HepG2 (cell line): Measurements from ENCODE around the gene LYSMD2. TPM values are rescaled to one million over a fixed set of nuclear protein-coding genes. Genes with fewer than 3 reads are reported as not detected.

Experiments
- ATAC-seq: fragments of 200-7000 bp; cut with Tn5 transposase; 3 replicates; pipeline ENCODE4 v1.9.1; 2020; ENCODE audit warnings: mild to moderate bottlenecking, moderate library complexity
- BruUV-seq: library from RNA; stranded (reverse); fragments of 400-500 nt; replicated peaks from 2 replicates; lab custom pipeline; 2021; lab: Mats Ljungman, UMichigan
- CTCF ChIA-PET: fragments of 300-600 bp; formaldehyde crosslinking; extraction: SDS; loops from one replicate; lab custom pipeline; 2021; ENCODE audit warnings: low total read pairs, inconsistent platforms, low intra/inter-chr PET ratio; lab: Yijun Ruan, JAX
- POLR2A ChIA-PET: fragments of 350-600 bp; sonication (Branson Sonifier 250); formaldehyde crosslinking; loops from one replicate; lab custom pipeline; 2020; ENCODE audit warnings: antibody characterized with exemption, inconsistent platforms; lab: Yijun Ruan, JAX
- DNase-seq: peaks from one replicate; pipeline ENCODE4 v3.0.0-alpha.2; 2015; ENCODE audit warnings: low spot score
- FAIRE-seq: peaks from 3 replicates; lab custom pipeline; 2011; peaks lifted over from hg19 to GRCh38; lab: Jason Lieb, UNC
- H2AFZ ChIP-seq: one replicate; pipeline ENCODE4 v1.6.1; 2011; ENCODE audit warnings: low read length, inconsistent platforms
- H3K27ac ChIP-seq: fragments of 300-600 bp; 3 replicates; pipeline ENCODE4 v1.8.0; 2011; ENCODE audit warnings: mixed run types, mild to moderate bottlenecking, mixed read lengths, low read length, inconsistent platforms; ENCODE audit not compliant: insufficient read depth; ENCODE audit errors: extremely low read length
- H3K27me3 ChIP-seq, 2 experiments: fragments of 200-600 bp in 1 of 2; 2 replicates in 1 of 2; 3 replicates in 1 of 2; pipeline versions ENCODE4 v1.6.0 to v1.8.0; 2011; ENCODE audit warnings: low read length in 2 of 2, mild to moderate bottlenecking in 2 of 2, moderate library complexity in 2 of 2, inconsistent platforms in 1 of 2; ENCODE audit not compliant: insufficient read depth in 2 of 2, control insufficient read depth in 1 of 2
- H3K36me3 ChIP-seq, 2 experiments: fragments of 200-600 bp in 1 of 2; replicated peaks in 1 of 2; 2 replicates in 1 of 2; 3 replicates in 1 of 2; pipeline versions ENCODE4 v1.5.1 to v1.8.0; 2011; ENCODE audit warnings: low read length in 2 of 2, inconsistent platforms in 1 of 2; ENCODE audit not compliant: insufficient read depth in 2 of 2, control insufficient read depth in 1 of 2
- H3K4me1 ChIP-seq: 2 replicates; pipeline ENCODE4 v1.5.1; 2012; ENCODE audit warnings: low read length, inconsistent platforms; ENCODE audit not compliant: insufficient read depth
- H3K4me2 ChIP-seq: 2 replicates; pipeline ENCODE4 v1.6.0; 2011; ENCODE audit warnings: low read depth, low read length, inconsistent platforms
- H3K4me3 ChIP-seq, 3 experiments: fragments of 200-600 bp in 1 of 3; sonication (generic), shearing (Covaris generic) in 1 of 3; replicated peaks in 1 of 3; 2 replicates each; pipeline ENCODE4 v1.5.1; 2011 to 2016; ENCODE audit warnings: low read length in 3 of 3, inconsistent platforms in 2 of 3, low read depth in 2 of 3, mild to moderate bottlenecking in 2 of 3, control low read depth in 1 of 3, mixed read lengths in 1 of 3; ENCODE audit not compliant: insufficient read depth in 1 of 3
- H3K79me2 ChIP-seq: one replicate; pipeline ENCODE4 v1.6.1; 2011; ENCODE audit warnings: low read length, inconsistent platforms; ENCODE audit not compliant: insufficient read depth
- H3K9ac ChIP-seq: 2 replicates; pipeline ENCODE4 v1.6.0; 2011; ENCODE audit warnings: mild to moderate bottlenecking, low read depth, low read length, inconsistent platforms; ENCODE audit not compliant: insufficient read depth
- H3K9me3 ChIP-seq: 2 replicates; pipeline ENCODE4 v1.5.1; 2012; ENCODE audit warnings: mild to moderate bottlenecking, low read length
- H4K20me1 ChIP-seq: 2 replicates; pipeline ENCODE4 v1.6.0; 2011; ENCODE audit warnings: inconsistent platforms, mild to moderate bottlenecking, low read length, moderate library complexity; ENCODE audit not compliant: insufficient read depth
- GABPB1 ChIP-seq: IDR thresholded peaks from 2 replicates; pipeline ENCODE4 v1.6.1; 2016; ENCODE audit warnings: mild to moderate bottlenecking, missing genetic modification reagents, moderate library complexity, missing compliant biosample characterization
- IRF2 ChIP-seq: IDR thresholded peaks from 2 replicates; pipeline ENCODE4 v1.6.1; 2018; ENCODE audit warnings: missing genetic modification reagents, missing compliant biosample characterization
- MTF1 ChIP-seq: sonication (generic); formaldehyde crosslinking; IDR thresholded peaks from 2 replicates; pipeline ENCODE4 v1.5.0; 2020; ENCODE audit warnings: missing genetic modification reagents
- SIN3B ChIP-seq: fragments of 150-350 bp; IDR thresholded peaks from 2 replicates; pipeline ENCODE4 v1.6.1; 2014; ENCODE audit warnings: low read length
- TAF15 ChIP-seq: fragments of 200-400 bp; formaldehyde crosslinking; IDR thresholded peaks from one replicate; pipeline ENCODE4 v1.6.1; 2018; ENCODE audit warnings: mild to moderate bottlenecking, low read depth, low read length; ENCODE audit not compliant: poor library complexity, severe bottlenecking
- YEATS2 ChIP-seq: sonication (generic); formaldehyde crosslinking; IDR thresholded peaks from 2 replicates; pipeline ENCODE4 v1.4.0; 2020; ENCODE audit warnings: missing genetic modification reagents, borderline replicate concordance
- ZFP36L1 ChIP-seq: sonication (generic); formaldehyde crosslinking; IDR thresholded peaks from 2 replicates; pipeline ENCODE4 v1.8.0; 2022; ENCODE audit warnings: mild to moderate bottlenecking, missing genetic modification reagents, moderate library complexity
- ZNF709 ChIP-seq: sonication (generic); formaldehyde crosslinking; IDR thresholded peaks from 2 replicates; pipeline ENCODE4 v1.5.0; 2020; ENCODE audit warnings: mild to moderate bottlenecking, missing genetic modification reagents
- WGBS: methylation state at CpG from one replicate; pipeline ENCODE4 v1.1.6; 2017; ENCODE audit warnings: low lambda C conversion rate; 5-methylcytosine and 5-hydroxymethylcytosine counted together
- in situ Hi-C: cut with HindIII; loops from 2 replicates; pipeline ENCODE4 v1.10.0; 2017; ENCODE audit warnings: low pct_unique_long_range_greater_than_20kb; ENCODE audit not compliant: extremely low pct_ligation_motif_present
- intact Hi-C: fragments of 100-400 bp; cut with micrococcal nuclease; formaldehyde crosslinking; loops from one replicate; pipeline ENCODE4 v1.10.0; 2022; ENCODE audit not compliant: unreplicated experiment
- polyA plus RNA-seq, 8 experiments: library from polyadenylated mRNA; depleted of rRNA in 3 of 8; stranded (reverse) in 7 of 8; unstranded in 1 of 8; fragments of >200 nt; fragmentation: Illumina TruSeq in 4 of 8; extraction: Trizol in 4 of 8; gene quantifications; 2 replicates each; pipeline versions ENCODE4 v1.2.1 to v1.2.3, GENCODE V29; 2011 to 2016; ENCODE audit warnings: low read depth in 4 of 8, missing spikeins in 1 of 8, mixed read lengths in 1 of 8; ENCODE audit not compliant: insufficient read depth in 1 of 8
- total RNA-seq, 5 experiments: library from RNA; depleted of rRNA; stranded (reverse); fragments of >200 nt; fragmentation: Illumina TruSeq; extraction: Trizol; gene quantifications; 2 replicates each; pipeline ENCODE4 v1.2.3, GENCODE V29; 2016; ENCODE audit warnings: low read depth in 1 of 5
- TF ChIP-seq, protein P1 (sequence below): sonication (generic); formaldehyde crosslinking; conservative IDR thresholded peaks from 2 replicates; pipeline ENCODE4 v1.8.0; 2022; ENCODE audit warnings: missing genetic modification reagents
- TF ChIP-seq, protein P2 (sequence below): sonication (generic); formaldehyde crosslinking; IDR thresholded peaks from 2 replicates; pipeline ENCODE4 v1.5.0; 2020; ENCODE audit warnings: missing genetic modification reagents
- TF ChIP-seq, protein P3 (sequence below): sonication (generic); formaldehyde crosslinking; IDR thresholded peaks from 2 replicates; pipeline ENCODE4 v1.4.0; 2020; ENCODE audit warnings: missing genetic modification reagents; ENCODE audit errors: not compliant biosample characterization

Gene LYSMD2
- total and polyA plus RNA-seq, 2 of the 13 experiments (the other 11 are each of a cell fraction or from before 2014, with no cell fraction given) = 0.05 to 0.27 TPM

DNA sequence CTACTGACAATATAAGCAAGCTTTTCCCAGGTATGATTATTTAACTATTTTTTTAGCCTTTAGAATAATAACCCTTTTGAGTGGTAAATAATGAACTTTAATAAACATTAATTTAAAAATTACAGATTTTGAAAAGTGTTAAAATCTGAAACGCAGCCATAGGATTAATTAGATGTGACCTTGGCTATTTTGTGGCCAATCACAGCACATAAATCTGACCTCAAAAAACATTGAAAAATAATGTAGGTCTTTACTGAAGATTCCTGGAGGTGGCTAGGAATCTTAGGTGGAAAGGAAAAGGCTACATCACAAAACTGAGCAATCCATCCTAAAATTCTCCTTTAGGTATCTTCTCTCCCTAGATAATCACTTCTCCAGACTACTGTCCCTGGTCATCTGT lies 38.1 kb downstream of the LYSMD2 start (continued):
- TF ChIP-seq, protein P1, sequence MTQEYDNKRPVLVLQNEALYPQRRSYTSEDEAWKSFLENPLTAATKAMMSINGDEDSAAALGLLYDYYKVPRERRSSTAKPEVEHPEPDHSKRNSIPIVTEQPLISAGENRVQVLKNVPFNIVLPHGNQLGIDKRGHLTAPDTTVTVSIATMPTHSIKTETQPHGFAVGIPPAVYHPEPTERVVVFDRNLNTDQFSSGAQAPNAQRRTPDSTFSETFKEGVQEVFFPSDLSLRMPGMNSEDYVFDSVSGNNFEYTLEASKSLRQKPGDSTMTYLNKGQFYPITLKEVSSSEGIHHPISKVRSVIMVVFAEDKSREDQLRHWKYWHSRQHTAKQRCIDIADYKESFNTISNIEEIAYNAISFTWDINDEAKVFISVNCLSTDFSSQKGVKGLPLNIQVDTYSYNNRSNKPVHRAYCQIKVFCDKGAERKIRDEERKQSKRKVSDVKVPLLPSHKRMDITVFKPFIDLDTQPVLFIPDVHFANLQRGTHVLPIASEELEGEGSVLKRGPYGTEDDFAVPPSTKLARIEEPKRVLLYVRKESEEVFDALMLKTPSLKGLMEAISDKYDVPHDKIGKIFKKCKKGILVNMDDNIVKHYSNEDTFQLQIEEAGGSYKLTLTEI (CRISPR knock-in tag) = no peak
- TF ChIP-seq MTF1 (CRISPR knock-in tag) = no peak
- TF ChIP-seq ZFP36L1 (CRISPR knock-in tag) = no peak
- TF ChIP-seq TAF15 = no peak
- no peak for TF ChIP-seq YEATS2
- no peak for TF ChIP-seq ZNF709 (CRISPR knock-in tag)
- TF ChIP-seq, all 625 proteins: peak for 0

DNA sequence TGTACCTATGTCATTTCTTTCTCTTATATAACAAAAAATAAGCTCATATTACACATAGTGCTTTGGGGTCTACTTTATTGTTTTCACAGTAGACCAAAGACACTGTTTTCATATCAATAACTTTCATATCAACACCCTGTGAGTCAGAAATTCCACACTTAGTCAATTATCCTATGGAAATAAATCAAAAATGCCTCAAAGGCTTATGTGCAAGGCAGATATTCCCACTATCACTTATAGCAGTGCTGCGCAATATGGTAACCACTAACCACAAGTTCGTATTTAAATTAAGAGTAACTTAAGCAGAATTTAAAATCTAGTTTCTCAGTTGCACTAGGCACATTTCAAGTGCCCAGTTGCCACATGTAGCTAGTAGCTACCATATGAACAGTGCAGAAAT lies 40.3 kb downstream of the LYSMD2 start:
- no peaks in the 10 kb centered on the region for H3K9me3 ChIP-seq
- intact Hi-C loops (no loop called here), in situ Hi-C loops (no loop called here)
- no peaks in the 10 kb centered on the region for H3K4me1 ChIP-seq
- no peaks in the 10 kb centered on the region for H3K36me3 ChIP-seq
- ChIA-PET CTCF (no interaction called here), POLR2A (no interaction called here)
- H3K9ac ChIP-seq = no peak overlapping the region
- BruUV-seq = no TSS peak
- no peak overlapping the region for H3K4me2 ChIP-seq
- H3K79me2 ChIP-seq = no peaks in the 10 kb centered on the region
- no peak for DNase-seq
- FAIRE-seq = no peak
- TF ChIP-seq, protein P2, sequence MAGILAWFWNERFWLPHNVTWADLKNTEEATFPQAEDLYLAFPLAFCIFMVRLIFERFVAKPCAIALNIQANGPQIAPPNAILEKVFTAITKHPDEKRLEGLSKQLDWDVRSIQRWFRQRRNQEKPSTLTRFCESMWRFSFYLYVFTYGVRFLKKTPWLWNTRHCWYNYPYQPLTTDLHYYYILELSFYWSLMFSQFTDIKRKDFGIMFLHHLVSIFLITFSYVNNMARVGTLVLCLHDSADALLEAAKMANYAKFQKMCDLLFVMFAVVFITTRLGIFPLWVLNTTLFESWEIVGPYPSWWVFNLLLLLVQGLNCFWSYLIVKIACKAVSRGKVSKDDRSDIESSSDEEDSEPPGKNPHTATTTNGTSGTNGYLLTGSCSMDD (CRISPR knock-in tag) = no peak
- TF ChIP-seq IRF2 (no peak), GABPB1 (CRISPR knock-in tag) (no peak), SIN3B (no peak)
- TF ChIP-seq, protein P3, sequence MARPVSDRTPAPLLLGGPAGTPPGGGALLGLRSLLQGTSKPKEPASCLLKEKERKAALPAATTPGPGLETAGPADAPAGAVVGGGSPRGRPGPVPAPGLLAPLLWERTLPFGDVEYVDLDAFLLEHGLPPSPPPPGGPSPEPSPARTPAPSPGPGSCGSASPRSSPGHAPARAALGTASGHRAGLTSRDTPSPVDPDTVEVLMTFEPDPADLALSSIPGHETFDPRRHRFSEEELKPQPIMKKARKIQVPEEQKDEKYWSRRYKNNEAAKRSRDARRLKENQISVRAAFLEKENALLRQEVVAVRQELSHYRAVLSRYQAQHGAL (CRISPR knock-in tag) = no peak
- H3K27ac ChIP-seq = no peak overlapping the region
- H3K4me3 ChIP-seq = no peak overlapping the region
- H4K20me1 ChIP-seq = no peaks in the 10 kb centered on the region
- no peak for ATAC-seq
- no peak overlapping the region for H2AFZ ChIP-seq
- WGBS = 69% methylated on average over 2 of the region's 2 CpGs
- no peaks in the 10 kb centered on the region for H3K27me3 ChIP-seq
